Lower lobe of right lung (tissue), 2 donors: ENCODE measurements around the gene RPGRIP1L. TPM values are rescaled to one million over a fixed set of nuclear protein-coding genes. Genes with fewer than 3 reads are reported as not detected.

Experiments
- ATAC-seq, 2 donors: fragments of 200-7000 bp; cut with Tn5 transposase; one replicate each; pipeline ENCODE4 v1.9.1; 2020 to 2022; ENCODE audit warnings: mild to moderate bottlenecking in 2 of 2, moderate library complexity in 2 of 2
- DNase-seq: peaks from one replicate; pipeline ENCODE4 v3.0.0-alpha.2; 2020
- H3K27ac ChIP-seq: fragments of 200-600 bp; one replicate; pipeline ENCODE4 v1.8.0; 2022
- H3K27me3 ChIP-seq: fragments of 200-600 bp; one replicate; pipeline ENCODE4 v1.8.0; 2022; ENCODE audit warnings: low read depth
- H3K36me3 ChIP-seq: fragments of 200-600 bp; one replicate; pipeline ENCODE4 v1.8.0; 2022; ENCODE audit warnings: mild to moderate bottlenecking
- H3K4me1 ChIP-seq: fragments of 200-600 bp; one replicate; pipeline ENCODE4 v1.8.0; 2022
- H3K4me3 ChIP-seq: fragments of 200-600 bp; one replicate; pipeline ENCODE4 v1.8.0; 2022; ENCODE audit warnings: mild to moderate bottlenecking
- H3K9me3 ChIP-seq: fragments of 200-600 bp; one replicate; pipeline ENCODE4 v1.8.0; 2022
- CTCF ChIP-seq: fragments of 200-600 bp; IDR thresholded peaks from one replicate; pipeline ENCODE4 v1.8.0; 2022; ENCODE audit warnings: antibody characterized with exemption, mild to moderate bottlenecking
- intact Hi-C: fragments of 100-400 bp; cut with DNase I; formaldehyde crosslinking; loops from one replicate; pipeline ENCODE4 v1.11.0; 2022
- total RNA-seq: library from RNA; stranded (reverse); fragmentation: NEBNext Ultra II Directional; extraction: Animal tissue kit (Norgen Biotek cat#: 25700); gene quantifications from one replicate; pipeline ENCODE4 v1.2.1, GENCODE V29; 2021
- donor health status: DM: no; HTN: yes; CAD: no; lungs with severe emphysema.

The RPGRIP1L gene
- total RNA-seq, 1 donor from 2014 or later: 6.6 TPM

- no peak overlapping the region for H3K27ac ChIP-seq
- DNase-seq: no peak
- intact Hi-C loops: no loop called here
- no peak for ATAC-seq
- no peaks in the 10 kb centered on the region for H3K36me3 ChIP-seq
- no peaks in the 10 kb centered on the region for H3K9me3 ChIP-seq
- H3K27me3 ChIP-seq: no peaks in the 10 kb centered on the region
- no peak overlapping the region for H3K4me3 ChIP-seq
- TF ChIP-seq CTCF: no peak
- no peaks in the 10 kb centered on the region for H3K4me1 ChIP-seq
Observed at GRCh38 chr16:53561101-53561888, 142.4 kb downstream of the RPGRIP1L start.

GRCh38 chr16:53559270-53559951 is 144.2 kb downstream of the RPGRIP1L start:
- Histone ChIP-seq H3K4me3 (no peak overlapping the region), H3K27ac (no peak overlapping the region), H3K36me3 (no peaks in the 10 kb centered on the region), H3K4me1 (no peaks in the 10 kb centered on the region), H3K9me3 (no peaks in the 10 kb centered on the region), H3K27me3 (no peaks in the 10 kb centered on the region)
- intact Hi-C loops: no loop called here
- no peak for ATAC-seq
- DNase-seq: no peak
- no peak for TF ChIP-seq CTCF

- no peak for DNase-seq
- intact Hi-C loops: no loop called here
- TF ChIP-seq CTCF: no peak
Observed at GRCh38 chr16:53558710-53559109, 144.9 kb downstream of the RPGRIP1L start.

GRCh38 chr16:53556521-53556920 is 147.1 kb downstream of the RPGRIP1L start:
- no peak for ATAC-seq
- Histone ChIP-seq H3K9me3 (no peaks in the 10 kb centered on the region), H3K36me3 (no peaks in the 10 kb centered on the region), H3K4me3 (no peak overlapping the region), H3K27ac (no peak overlapping the region), H3K27me3 (no peaks in the 10 kb centered on the region), H3K4me1 (no peaks in the 10 kb centered on the region)
- DNase-seq: no peak
- TF ChIP-seq CTCF: no peak
- intact Hi-C loops: no loop called here

More at GRCh38 chr16:53558710-53559109, 144.9 kb downstream of the RPGRIP1L start:
- H3K27me3 ChIP-seq: no peaks in the 10 kb centered on the region
- ATAC-seq: peak in 1 of 2 donors; percentile 9
- H3K36me3 ChIP-seq: no peaks in the 10 kb centered on the region
- no peak overlapping the region for H3K27ac ChIP-seq
- H3K9me3 ChIP-seq: no peaks in the 10 kb centered on the region
- H3K4me3 ChIP-seq: no peak overlapping the region
- no peaks in the 10 kb centered on the region for H3K4me1 ChIP-seq

- Histone ChIP-seq H3K4me3 (no peak overlapping the region), H3K27me3 (peaks cover 3% of the 10 kb centered on the region), H3K27ac (no peak overlapping the region), H3K36me3 (no peaks in the 10 kb centered on the region), H3K4me1 (peaks cover 11% of the 10 kb centered on the region), H3K9me3 (no peaks in the 10 kb centered on the region)
- intact Hi-C loops: no loop called here
- TF ChIP-seq CTCF: peak; percentile 68
- ATAC-seq (peak; percentile 85 to 90), DNase-seq (no peak)
Observed at GRCh38 chr16:53549970-53550690, 153.5 kb downstream of the RPGRIP1L start.

Other genes starting within 250 kb of the RPGRIP1L start
- 43.7 TPM for gene AKTIP, start 200.7 kb downstream of the RPGRIP1L start, total RNA-seq
- 98.6 TPM for gene FTO, start 297 bp upstream of the RPGRIP1L start, total RNA-seq